DND-41 (cell line): ENCODE data around the gene TIAL1.

Experiments
- ATAC-seq: fragments of 200-7000 bp; cut with Tn5 transposase; 3 replicates; pipeline ENCODE4 v1.9.1; 2021; ENCODE audit warnings: low read depth; ENCODE audit not compliant: insufficient read depth
- DNase-seq: peaks from one replicate; pipeline ENCODE4 v3.0.0-alpha.2; 2020
- H2AFZ ChIP-seq: 2 replicates; pipeline ENCODE4 v1.6.0; 2012; ENCODE audit warnings: low read depth, low read length
- H3K27ac ChIP-seq: 2 replicates; pipeline ENCODE4 v1.5.1; 2012; ENCODE audit warnings: low read length, inconsistent platforms
- H3K27me3 ChIP-seq: fragments of 200-600 bp; sonication (generic); 2 replicates; pipeline ENCODE4 v1.6.0; 2012; ENCODE audit warnings: low read length, mild to moderate bottlenecking, inconsistent platforms; ENCODE audit not compliant: insufficient read depth, poor library complexity
- H3K36me3 ChIP-seq: 2 replicates; pipeline ENCODE4 v1.5.1; 2012; ENCODE audit warnings: low read length, inconsistent platforms; ENCODE audit not compliant: insufficient read depth
- H3K4me1 ChIP-seq: 2 replicates; pipeline ENCODE4 v1.5.1; 2012; ENCODE audit warnings: mild to moderate bottlenecking, low read length; ENCODE audit not compliant: insufficient read depth
- H3K4me2 ChIP-seq: 2 replicates; pipeline ENCODE4 v1.6.0; 2012; ENCODE audit warnings: mild to moderate bottlenecking, moderate library complexity, low read length, inconsistent platforms; ENCODE audit not compliant: insufficient read depth
- H3K4me3 ChIP-seq, 2 experiments: fragments of 200-600 bp in 1 of 2; shearing (Covaris generic) in 1 of 2; 2 replicates each; pipeline ENCODE4 v1.5.1; 2012 to 2016; ENCODE audit warnings: inconsistent platforms in 2 of 2, low read length in 2 of 2, mild to moderate bottlenecking in 2 of 2, low read depth in 1 of 2, moderate library complexity in 1 of 2
- H3K79me2 ChIP-seq: 2 replicates; pipeline ENCODE4 v1.6.0; 2012; ENCODE audit warnings: low read length, inconsistent platforms; ENCODE audit not compliant: insufficient read depth
- H3K9ac ChIP-seq: 2 replicates; pipeline ENCODE4 v1.6.0; 2012; ENCODE audit warnings: low read depth, mild to moderate bottlenecking, inconsistent platforms, low read length, moderate library complexity
- H3K9me3 ChIP-seq: 2 replicates; pipeline ENCODE4 v1.5.1; 2012; ENCODE audit warnings: low read length, moderate library complexity, mild to moderate bottlenecking, inconsistent platforms; ENCODE audit not compliant: insufficient read depth, severe bottlenecking
- H4K20me1 ChIP-seq: 2 replicates; pipeline ENCODE4 v1.6.0; 2012; ENCODE audit warnings: low read length; ENCODE audit not compliant: insufficient read depth
- CTCF ChIP-seq: IDR thresholded peaks from 2 replicates; pipeline ENCODE4 v1.5.1; 2012; ENCODE audit warnings: borderline replicate concordance, low read length, moderate library complexity, mild to moderate bottlenecking; ENCODE audit not compliant: poor library complexity, severe bottlenecking; ENCODE audit errors: extremely low read depth
- EZH2 ChIP-seq: IDR thresholded peaks from 3 replicates; pipeline ENCODE4 v1.6.1; 2012; ENCODE audit warnings: borderline replicate concordance, low read depth, mild to moderate bottlenecking, moderate library complexity, low read length, inconsistent platforms; ENCODE audit not compliant: severe bottlenecking

Gene TIAL1

GRCh38 chr10:119541046-119541445 is 55.7 kb downstream of the TIAL1 start:
- Histone ChIP-seq H3K9me3 (no peaks in the 10 kb centered on the region), H3K79me2 (peaks cover 57% of the 10 kb centered on the region), H3K27ac (no peak overlapping the region), H3K9ac (peak overlapping the region; percentile 90; the same call in 1 of the 2 replicates), H3K4me3 (peak overlapping the region in 1 of 2 experiments; percentile 61; a peak in 3 of 4 replicates), H4K20me1 (peaks cover 25% of the 10 kb centered on the region; the same call in 1 of the 2 replicates), H3K4me2 (peak overlapping the region; percentile 96), H3K27me3 (no peaks in the 10 kb centered on the region), H3K36me3 (peaks cover 4% of the 10 kb centered on the region; the same call in 1 of the 2 replicates), H2AFZ (no peak overlapping the region), H3K4me1 (peaks cover 47% of the 10 kb centered on the region)
- ATAC-seq (no peak), DNase-seq (no peak)
- TF ChIP-seq CTCF (no peak), EZH2 (no peak)

- ATAC-seq (no peak), DNase-seq (no peak)
- Histone ChIP-seq H3K9ac (no peak overlapping the region), H2AFZ (no peak overlapping the region), H3K9me3 (no peaks in the 10 kb centered on the region), H3K4me2 (0 out of 2 replicates have a peak overlapping the region, but pooled peaks have one; percentile 96), H3K79me2 (peaks cover 66% of the 10 kb centered on the region), H3K36me3 (peaks cover 4% of the 10 kb centered on the region; the same call in 1 of the 2 replicates), H3K27ac (no peak overlapping the region), H3K27me3 (no peaks in the 10 kb centered on the region), H3K4me1 (peaks cover 47% of the 10 kb centered on the region), H3K4me3 (no peak overlapping the region), H4K20me1 (peaks cover 25% of the 10 kb centered on the region; the same call in 1 of the 2 replicates)
- TF ChIP-seq EZH2 (no peak), CTCF (no peak)
Measured at GRCh38 chr10:119540038-119540437, 56.7 kb downstream of the TIAL1 start.

GRCh38 chr10:119539359-119539825 is 57.4 kb downstream of the TIAL1 start:
- Histone ChIP-seq H3K4me2 (no peak overlapping the region; the same call in 1 of the 2 replicates), H3K27me3 (no peaks in the 10 kb centered on the region), H3K4me3 (no peak overlapping the region), H3K9me3 (no peaks in the 10 kb centered on the region), H3K36me3 (peaks cover 4% of the 10 kb centered on the region; the same call in 1 of the 2 replicates), H2AFZ (no peak overlapping the region), H3K79me2 (peaks cover 68% of the 10 kb centered on the region), H3K4me1 (peaks cover 47% of the 10 kb centered on the region), H4K20me1 (peaks cover 25% of the 10 kb centered on the region; the same call in 1 of the 2 replicates), H3K9ac (peak overlapping the region; percentile 20; the same call in 1 of the 2 replicates), H3K27ac (no peak overlapping the region)
- DNase-seq (no peak), ATAC-seq (no peak)
- TF ChIP-seq CTCF (no peak), EZH2 (no peak)
